AG20443 (cell line): ENCODE measurements around the gene BLOC1S1.

Source experiments
- DNase-seq: peaks from one replicate; pipeline ENCODE4 v3.0.0; 2012; ENCODE audit warnings: low spot score, mixed read lengths

Gene BLOC1S1

GRCh38 chr12:55694651-55695050 is 21.2 kb upstream of the BLOC1S1 start:
- no peak for DNase-seq

GRCh38 chr12:55695349-55695748 is 20.5 kb upstream of the BLOC1S1 start:
- no peak for DNase-seq

GRCh38 chr12:55696141-55696540 is 19.7 kb upstream of the BLOC1S1 start:
- DNase-seq = no peak

- DNase-seq = no peak
Measured at GRCh38 chr12:55696796-55697462, 18.9 kb upstream of the BLOC1S1 start.

GRCh38 chr12:55697686-55698085 is 18.2 kb upstream of the BLOC1S1 start:
- DNase-seq = no peak

- no peak for DNase-seq
Measured at GRCh38 chr12:55698241-55698955, 17.4 kb upstream of the BLOC1S1 start.

- no peak for DNase-seq
Measured at GRCh38 chr12:55698965-55699364, 16.9 kb upstream of the BLOC1S1 start.

- DNase-seq = no peak
Measured at GRCh38 chr12:55699471-55700055, 16.3 kb upstream of the BLOC1S1 start.

- peak; percentile 32 for DNase-seq
Measured at GRCh38 chr12:55700255-55701018, 15.4 kb upstream of the BLOC1S1 start.

- no peak for DNase-seq
Measured at GRCh38 chr12:55702861-55703260, 13.0 kb upstream of the BLOC1S1 start.

GRCh38 chr12:55703288-55703687 is 12.6 kb upstream of the BLOC1S1 start:
- DNase-seq = no peak

GRCh38 chr12:55703901-55704761 is 11.7 kb upstream of the BLOC1S1 start:
- no peak for DNase-seq

- no peak for DNase-seq
Measured at GRCh38 chr12:55704824-55705718, 10.8 kb upstream of the BLOC1S1 start.

- DNase-seq = no peak
Measured at GRCh38 chr12:55705782-55706402, 10.0 kb upstream of the BLOC1S1 start.

GRCh38 chr12:55706568-55707218 is 9.2 kb upstream of the BLOC1S1 start:
- no peak for DNase-seq

GRCh38 chr12:55707219-55707671 is 8.6 kb upstream of the BLOC1S1 start:
- DNase-seq = peak; percentile 46

- peak; percentile 78 for DNase-seq
Measured at GRCh38 chr12:55707841-55708694, 7.8 kb upstream of the BLOC1S1 start, which contains the start of gene ITGA7. Gene ITGA7 (minus strand): TSS chr12:55707904. CDS start chr12:55707682, 222 bp downstream.

- DNase-seq = no peak
Measured at GRCh38 chr12:55708695-55709233, 7.1 kb upstream of the BLOC1S1 start.
